Measurements from ENCODE around the gene ANKRD17.
A peak's percentile ranks its signal among the peaks of the same experiment; 100 is the strongest.

Gene ANKRD17

GRCh38 chr4:73069338-73070073 is 189.1 kb downstream of the ANKRD17 start, which contains the start of gene COX18:
Gene COX18, minus strand, starts transcription at chr4:73069716. Its CDS starts 67 bp downstream, at chr4:73069649.
- Histone ChIP-seq H3K27ac (peak within 1 kb of the TSS; percentile 74), H3K27me3 (replicated peaks) (no peaks in the 10 kb centered on the region), H3K36me3 (replicated peaks) (no peaks in the 10 kb centered on the region), H3K4me3 (ENCODE audit: low read depth, low read length) (peak within 1 kb of the TSS; percentile 78)
- in situ Hi-C loops (cut with HindIII; ENCODE audit: low pct_ligation_motif_present, low sequenced_read_pairs) = no loop called here
- peak; percentile 2 for TF ChIP-seq CTCF (IDR thresholded peaks at IDR 0.05; ENCODE audit: low read depth, low read length, missing control alignments)
- peak; percentile 98 for DNase-seq

- peak; percentile 11 for DNase-seq
- H3K36me3 ChIP-seq (replicated peaks) = no peaks in the 10 kb centered on the region
- in situ Hi-C loops (cut with HindIII; ENCODE audit: low pct_ligation_motif_present, low sequenced_read_pairs) = no loop called here
- TF ChIP-seq CTCF (IDR thresholded peaks at IDR 0.05; ENCODE audit: low read depth, low read length, missing control alignments) = no peak
- no peaks in the 10 kb centered on the region for H3K27me3 ChIP-seq (replicated peaks)
- peak overlapping the region; percentile 74 for H3K27ac ChIP-seq
- peak overlapping the region; percentile 78 for H3K4me3 ChIP-seq (ENCODE audit: low read depth, low read length)
Measured at GRCh38 chr4:73068491-73069337, 189.9 kb downstream of the ANKRD17 start.

- no peak for DNase-seq
- peak overlapping the region; percentile 74 for H3K27ac ChIP-seq
- H3K36me3 ChIP-seq (replicated peaks) = no peaks in the 10 kb centered on the region
- peak overlapping the region; percentile 78 for H3K4me3 ChIP-seq (ENCODE audit: low read depth, low read length)
- in situ Hi-C loops (cut with HindIII; ENCODE audit: low pct_ligation_motif_present, low sequenced_read_pairs) = no loop called here
- H3K27me3 ChIP-seq (replicated peaks) = no peaks in the 10 kb centered on the region
- TF ChIP-seq CTCF (IDR thresholded peaks at IDR 0.05; ENCODE audit: low read depth, low read length, missing control alignments) = no peak
Measured at GRCh38 chr4:73067971-73068394, 190.6 kb downstream of the ANKRD17 start.

GRCh38 chr4:73066928-73067327 is 191.7 kb downstream of the ANKRD17 start:
- Histone ChIP-seq H3K4me3 (ENCODE audit: low read depth, low read length) (no peak overlapping the region), H3K27ac (no peak overlapping the region), H3K36me3 (replicated peaks) (no peaks in the 10 kb centered on the region), H3K27me3 (replicated peaks) (no peaks in the 10 kb centered on the region)
- no peak for TF ChIP-seq CTCF (IDR thresholded peaks at IDR 0.05; ENCODE audit: low read depth, low read length, missing control alignments)
- in situ Hi-C loops (cut with HindIII; ENCODE audit: low pct_ligation_motif_present, low sequenced_read_pairs) = no loop called here
- DNase-seq = no peak

- no peak for DNase-seq
- no peak overlapping the region for H3K27ac ChIP-seq
- no peak for TF ChIP-seq CTCF (IDR thresholded peaks at IDR 0.05; ENCODE audit: low read depth, low read length, missing control alignments)
- in situ Hi-C loops (cut with HindIII; ENCODE audit: low pct_ligation_motif_present, low sequenced_read_pairs) = no loop called here
- no peaks in the 10 kb centered on the region for H3K36me3 ChIP-seq (replicated peaks)
- H3K27me3 ChIP-seq (replicated peaks) = no peaks in the 10 kb centered on the region
- H3K4me3 ChIP-seq (ENCODE audit: low read depth, low read length) = no peak overlapping the region
Measured at GRCh38 chr4:73066445-73066844, 192.2 kb downstream of the ANKRD17 start.
